ENCODE data around the gene SLC7A4.
"Not testable (repeated sequence)": the region's sequence is repeated elsewhere in the genome, so short reads cannot be mapped to it uniquely, and the experiment has no call there.

The SLC7A4 gene

GRCh38 chr22:21009638-21010425, 22.5 kb downstream of the SLC7A4 start:
- no peak overlapping the region for H3K9ac ChIP-seq (ENCODE audit: low read length)
- H3K27me3 ChIP-seq (ENCODE audit: control insufficient read depth in 1 of 2, insufficient read depth in 2 of 2, low read length in 2 of 2): no peaks in the 10 kb centered on the region
- H3K4me3 ChIP-seq (ENCODE audit: low read depth in 1 of 2, low read length in 2 of 2): no peak overlapping the region
- H3K9me3 ChIP-seq (ENCODE audit: low read length): no peaks in the 10 kb centered on the region
- H3K4me1 ChIP-seq (ENCODE audit: insufficient read depth, low read length): peaks cover 6% of the 10 kb centered on the region
- H3K36me3 ChIP-seq (ENCODE audit: insufficient read depth, low read length): no peaks in the 10 kb centered on the region
- no peak overlapping the region for H3K27ac ChIP-seq (ENCODE audit: low read depth, low read length)

GRCh38 chr22:21009208-21009607, 23.2 kb downstream of the SLC7A4 start:
- not testable (repeated sequence) for H3K27me3 ChIP-seq (ENCODE audit: control insufficient read depth in 1 of 2, insufficient read depth in 2 of 2, low read length in 2 of 2); H3K27ac ChIP-seq (ENCODE audit: low read depth, low read length); H3K4me1 ChIP-seq (ENCODE audit: insufficient read depth, low read length); H3K36me3 ChIP-seq (ENCODE audit: insufficient read depth, low read length); H3K9ac ChIP-seq (ENCODE audit: low read length); H3K9me3 ChIP-seq (ENCODE audit: low read length); H3K4me3 ChIP-seq (ENCODE audit: low read depth in 1 of 2, low read length in 2 of 2)

GRCh38 chr22:21003782-21004181, 28.6 kb downstream of the SLC7A4 start:
- Histone ChIP-seq H3K27me3 (ENCODE audit: control insufficient read depth in 1 of 2, insufficient read depth in 2 of 2, low read length in 2 of 2) (no peaks in the 10 kb centered on the region), H3K36me3 (ENCODE audit: insufficient read depth, low read length) (peaks cover 17% of the 10 kb centered on the region), H3K4me1 (ENCODE audit: insufficient read depth, low read length) (peaks cover 33% of the 10 kb centered on the region), H3K27ac (ENCODE audit: low read depth, low read length) (peak overlapping the region; percentile 94), H3K9ac (ENCODE audit: low read length) (peak overlapping the region; percentile 37), H3K9me3 (ENCODE audit: low read length) (no peaks in the 10 kb centered on the region), H3K4me3 (ENCODE audit: low read depth in 1 of 2, low read length in 2 of 2) (no peak overlapping the region)

- peaks cover 33% of the 10 kb centered on the region for H3K4me1 ChIP-seq (ENCODE audit: insufficient read depth, low read length)
- H3K9ac ChIP-seq (ENCODE audit: low read length): peak within 1 kb of the TSS; percentile 90
- no peaks in the 10 kb centered on the region for H3K9me3 ChIP-seq (ENCODE audit: low read length)
- H3K36me3 ChIP-seq (ENCODE audit: insufficient read depth, low read length): peaks cover 24% of the 10 kb centered on the region
- no peaks in the 10 kb centered on the region for H3K27me3 ChIP-seq (ENCODE audit: control insufficient read depth in 1 of 2, insufficient read depth in 2 of 2, low read length in 2 of 2)
- H3K27ac ChIP-seq (ENCODE audit: low read depth, low read length): peak within 1 kb of the TSS; percentile 94
- H3K4me3 ChIP-seq (ENCODE audit: low read depth in 1 of 2, low read length in 2 of 2): peak within 1 kb of the TSS; percentile 81 to 97
These were observed 30.6 kb downstream of the SLC7A4 start, which contains the start of gene THAP7 for GRCh38 chr22:21001601-21002325. TSS of gene THAP7 (minus strand) at chr22:21002118. CDS start at chr22:21001911, 207 bp downstream.

GRCh38 chr22:21000987-21001600, 31.3 kb downstream of the SLC7A4 start:
- Histone ChIP-seq H3K4me3 (ENCODE audit: low read depth in 1 of 2, low read length in 2 of 2) (peak overlapping the region; percentile 81 to 97), H3K36me3 (ENCODE audit: insufficient read depth, low read length) (peaks cover 31% of the 10 kb centered on the region), H3K9ac (ENCODE audit: low read length) (peak overlapping the region; percentile 90), H3K4me1 (ENCODE audit: insufficient read depth, low read length) (peaks cover 33% of the 10 kb centered on the region), H3K9me3 (ENCODE audit: low read length) (no peaks in the 10 kb centered on the region), H3K27me3 (ENCODE audit: control insufficient read depth in 1 of 2, insufficient read depth in 2 of 2, low read length in 2 of 2) (no peaks in the 10 kb centered on the region), H3K27ac (ENCODE audit: low read depth, low read length) (peak overlapping the region; percentile 94)

GRCh38 chr22:21000207-21000986, 32.0 kb downstream of the SLC7A4 start:
- no peaks in the 10 kb centered on the region for H3K9me3 ChIP-seq (ENCODE audit: low read length)
- peak overlapping the region; percentile 90 for H3K9ac ChIP-seq (ENCODE audit: low read length)
- H3K27ac ChIP-seq (ENCODE audit: low read depth, low read length): peak overlapping the region; percentile 94
- peaks cover 33% of the 10 kb centered on the region for H3K4me1 ChIP-seq (ENCODE audit: insufficient read depth, low read length)
- H3K36me3 ChIP-seq (ENCODE audit: insufficient read depth, low read length): peaks cover 34% of the 10 kb centered on the region
- H3K4me3 ChIP-seq (ENCODE audit: low read depth in 1 of 2, low read length in 2 of 2): peak overlapping the region; percentile 81 to 97
- no peaks in the 10 kb centered on the region for H3K27me3 ChIP-seq (ENCODE audit: control insufficient read depth in 1 of 2, insufficient read depth in 2 of 2, low read length in 2 of 2)

GRCh38 chr22:20999350-21000206, 32.8 kb downstream of the SLC7A4 start:
- peaks cover 36% of the 10 kb centered on the region for H3K36me3 ChIP-seq (ENCODE audit: insufficient read depth, low read length)
- H3K9me3 ChIP-seq (ENCODE audit: low read length): no peaks in the 10 kb centered on the region
- no peak overlapping the region for H3K27ac ChIP-seq (ENCODE audit: low read depth, low read length)
- H3K4me3 ChIP-seq (ENCODE audit: low read depth in 1 of 2, low read length in 2 of 2): peak overlapping the region in 1 of 2 donors; percentile 97
- no peaks in the 10 kb centered on the region for H3K27me3 ChIP-seq (ENCODE audit: control insufficient read depth in 1 of 2, insufficient read depth in 2 of 2, low read length in 2 of 2)
- H3K9ac ChIP-seq (ENCODE audit: low read length): peak overlapping the region; percentile 90
- H3K4me1 ChIP-seq (ENCODE audit: insufficient read depth, low read length): peaks cover 33% of the 10 kb centered on the region

GRCh38 chr22:20998411-20999336, 33.7 kb downstream of the SLC7A4 start:
- H3K9ac ChIP-seq (ENCODE audit: low read length): no peak overlapping the region
- no peak overlapping the region for H3K27ac ChIP-seq (ENCODE audit: low read depth, low read length)
- H3K36me3 ChIP-seq (ENCODE audit: insufficient read depth, low read length): peaks cover 41% of the 10 kb centered on the region

GRCh38 chr22:20997536-20998257, 34.7 kb downstream of the SLC7A4 start:
- Histone ChIP-seq H3K9ac (ENCODE audit: low read length) (no peak overlapping the region), H3K4me1 (ENCODE audit: insufficient read depth, low read length) (peaks cover 20% of the 10 kb centered on the region), H3K4me3 (ENCODE audit: low read depth in 1 of 2, low read length in 2 of 2) (no peak overlapping the region), H3K27me3 (ENCODE audit: control insufficient read depth in 1 of 2, insufficient read depth in 2 of 2, low read length in 2 of 2) (no peaks in the 10 kb centered on the region), H3K9me3 (ENCODE audit: low read length) (no peaks in the 10 kb centered on the region), H3K36me3 (ENCODE audit: insufficient read depth, low read length) (peaks cover 45% of the 10 kb centered on the region), H3K27ac (ENCODE audit: low read depth, low read length) (no peak overlapping the region)

More at GRCh38 chr22:20998411-20999336, 33.7 kb downstream of the SLC7A4 start:
- H3K27me3 ChIP-seq (ENCODE audit: control insufficient read depth in 1 of 2, insufficient read depth in 2 of 2, low read length in 2 of 2): no peaks in the 10 kb centered on the region
- no peak overlapping the region for H3K4me3 ChIP-seq (ENCODE audit: low read depth in 1 of 2, low read length in 2 of 2)
- peaks cover 29% of the 10 kb centered on the region for H3K4me1 ChIP-seq (ENCODE audit: insufficient read depth, low read length)
- H3K9me3 ChIP-seq (ENCODE audit: low read length): no peaks in the 10 kb centered on the region

Data from muscle layer of colon (tissue), 2 donors.